ENCODE data around the gene FNBP1L.

Gene FNBP1L

DNA sequence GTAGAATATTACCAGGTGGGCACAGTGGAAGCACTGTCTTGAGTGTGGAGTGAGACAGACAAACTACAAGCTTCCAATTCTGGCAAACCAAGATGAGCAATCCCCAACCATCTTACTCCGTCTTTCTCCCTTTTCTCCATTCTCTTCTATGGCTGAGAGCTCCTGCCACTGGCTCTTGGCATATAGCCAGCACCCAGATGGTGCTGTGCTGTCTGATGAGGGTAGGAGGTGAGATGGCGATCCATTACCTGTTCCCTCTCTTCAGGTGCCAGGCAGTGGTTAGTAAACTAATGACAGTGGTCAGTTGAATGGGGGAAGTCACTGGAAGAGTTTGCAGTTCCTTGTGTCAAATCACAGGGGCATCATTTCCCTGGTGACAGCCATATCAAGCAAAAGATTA is 108.4 kb downstream of the FNBP1L start:
- H3K4me3 ChIP-seq (ENCODE audit: low read depth, low read length), result no peak overlapping the region
- DNase-seq (ENCODE audit: low read depth), result no peak

DNA sequence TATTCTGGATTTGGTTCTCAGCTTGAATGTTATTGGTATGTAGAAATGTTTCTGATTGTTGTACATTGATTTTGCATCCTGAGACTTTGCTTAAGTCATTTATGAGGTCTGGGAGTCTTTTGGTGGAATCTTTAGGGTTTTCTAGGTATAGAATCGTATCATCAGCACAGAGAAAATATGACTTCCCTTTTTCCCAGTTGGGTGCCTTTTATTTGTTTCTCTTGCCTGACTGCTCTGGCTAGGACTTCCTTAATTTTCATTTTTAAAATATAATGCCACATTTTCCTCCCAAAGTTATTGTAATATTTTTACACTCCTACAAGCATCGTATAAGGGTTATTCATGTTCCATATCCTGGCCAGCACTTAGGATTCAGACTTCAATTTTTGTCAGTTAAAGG is 111.1 kb downstream of the FNBP1L start:
- H3K4me3 ChIP-seq (ENCODE audit: low read depth, low read length), result no peak overlapping the region
- DNase-seq (ENCODE audit: low read depth), result no peak

DNA sequence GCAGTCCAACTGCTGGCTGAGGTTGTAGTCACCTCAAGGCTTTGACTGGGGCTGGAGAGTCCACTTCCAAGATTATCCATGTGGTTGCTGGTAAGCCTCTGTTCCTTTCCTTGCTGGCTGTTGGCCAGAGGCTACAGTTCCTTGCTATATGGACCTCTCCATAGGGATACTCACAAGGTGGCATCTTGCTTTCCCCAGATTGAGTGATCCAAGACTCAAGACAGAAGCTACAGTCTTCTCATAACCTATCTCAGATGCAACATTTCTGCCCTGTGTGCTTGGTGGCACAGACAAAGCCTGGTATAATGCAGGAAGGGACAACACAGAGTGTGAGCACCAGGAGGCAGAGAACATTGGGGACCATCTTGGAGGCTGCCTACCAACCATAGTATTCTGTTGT is 111.8 kb downstream of the FNBP1L start:
- no peak overlapping the region for H3K4me3 ChIP-seq (ENCODE audit: low read depth, low read length)
- no peak for DNase-seq (ENCODE audit: low read depth)

- no peak for DNase-seq (ENCODE audit: low read depth)
- no peak overlapping the region for H3K4me3 ChIP-seq (ENCODE audit: low read depth, low read length)
Measured at GRCh38 chr1:93565496-93566206, 117.7 kb downstream of the FNBP1L start.

DNA sequence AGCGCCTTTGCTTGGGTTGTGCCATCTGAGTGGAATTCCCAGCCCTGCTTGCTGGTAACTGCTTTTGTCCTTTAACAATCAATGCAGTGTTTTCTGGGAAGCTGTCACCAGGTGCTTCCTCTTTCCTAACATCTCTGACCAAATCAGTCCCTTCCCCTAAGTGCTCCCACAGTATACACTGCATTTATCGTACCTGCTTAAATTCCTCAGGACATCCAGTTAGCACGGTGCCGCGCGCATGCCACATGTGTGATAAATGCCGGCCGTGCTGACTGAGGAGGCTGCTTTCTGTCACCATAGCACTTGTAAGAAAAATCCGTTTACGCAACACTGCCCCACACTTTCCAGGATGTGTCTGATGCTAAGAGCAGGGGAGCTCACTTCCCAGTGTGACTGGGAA is 118.3 kb downstream of the FNBP1L start:
- no peak overlapping the region for H3K4me3 ChIP-seq (ENCODE audit: low read depth, low read length)
- DNase-seq (ENCODE audit: low read depth), result no peak

DNA sequence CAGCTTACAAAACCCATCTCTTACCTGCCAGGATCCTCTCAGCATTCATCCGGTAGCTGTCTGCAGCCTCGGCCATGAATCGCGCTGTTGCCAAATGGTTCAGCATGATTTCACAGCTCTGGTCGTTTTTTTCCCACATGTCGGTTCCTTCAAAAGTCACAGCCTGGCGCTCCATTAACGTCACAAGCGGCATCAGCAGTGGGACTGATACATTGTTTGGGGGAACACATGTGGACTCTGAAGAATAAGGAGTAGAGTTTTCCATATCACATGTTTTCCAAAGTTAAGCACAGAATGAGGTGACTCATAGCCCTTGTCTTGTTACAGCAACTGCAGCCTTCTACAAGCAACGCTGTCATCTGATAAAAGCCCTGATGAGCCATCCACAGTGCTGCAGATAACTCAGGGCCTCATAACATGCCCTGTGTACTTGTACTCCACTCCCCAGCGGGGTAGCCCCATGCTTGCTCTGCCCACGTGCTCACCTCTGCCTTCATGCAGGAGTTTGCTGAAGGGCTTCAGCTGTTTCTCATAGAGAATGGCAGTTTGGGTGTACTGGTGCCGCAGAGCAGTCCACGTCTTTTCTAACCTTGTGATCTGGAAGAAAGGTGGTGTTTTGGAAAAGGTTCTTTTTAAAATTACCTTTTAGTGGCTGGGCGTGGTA is 119.5 kb downstream of the FNBP1L start:
- DNase-seq (ENCODE audit: low read depth), result peak; percentile 69
- H3K4me3 ChIP-seq (ENCODE audit: low read depth, low read length), result no peak overlapping the region

GRCh38 chr1:93569489-93569888 is 121.6 kb downstream of the FNBP1L start:
- DNase-seq (ENCODE audit: low read depth), result no peak
- H3K4me3 ChIP-seq (ENCODE audit: low read depth, low read length), result no peak overlapping the region

DNA sequence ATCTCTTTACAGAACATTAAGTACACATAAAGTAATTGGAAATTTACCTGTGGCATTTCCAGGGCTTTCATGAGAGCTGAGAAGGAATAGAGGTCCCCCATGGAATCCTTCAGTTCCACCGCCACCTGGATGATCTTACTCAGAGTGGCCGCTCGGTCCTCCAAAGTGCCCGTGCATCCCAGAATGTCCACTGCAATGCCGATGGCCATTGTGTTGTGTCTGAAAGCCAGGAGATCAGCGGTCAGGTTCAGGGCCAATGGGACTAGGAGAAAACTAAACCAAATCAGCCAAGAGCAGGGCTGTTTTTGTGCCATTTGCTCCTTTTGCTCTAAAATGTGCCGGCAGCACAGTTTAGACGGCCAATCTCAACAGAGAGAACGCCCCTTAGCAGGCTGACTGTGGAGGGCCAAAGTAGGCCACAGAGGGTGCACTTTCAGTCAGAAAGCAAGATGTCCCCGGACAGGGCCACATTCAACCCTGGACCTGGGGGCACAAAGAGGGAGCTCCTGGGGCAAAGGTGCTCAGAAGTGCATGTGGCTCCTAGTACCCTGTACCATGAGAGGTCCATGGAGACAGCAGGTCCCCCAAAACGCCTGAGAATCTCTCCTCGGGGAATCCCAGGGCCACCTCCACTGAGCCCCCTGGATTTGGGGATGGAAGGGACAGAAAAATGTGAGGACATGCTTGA is 123.8 kb downstream of the FNBP1L start:
- H3K4me3 ChIP-seq (ENCODE audit: low read depth, low read length), result no peak overlapping the region
- DNase-seq (ENCODE audit: low read depth), result no peak

DNA sequence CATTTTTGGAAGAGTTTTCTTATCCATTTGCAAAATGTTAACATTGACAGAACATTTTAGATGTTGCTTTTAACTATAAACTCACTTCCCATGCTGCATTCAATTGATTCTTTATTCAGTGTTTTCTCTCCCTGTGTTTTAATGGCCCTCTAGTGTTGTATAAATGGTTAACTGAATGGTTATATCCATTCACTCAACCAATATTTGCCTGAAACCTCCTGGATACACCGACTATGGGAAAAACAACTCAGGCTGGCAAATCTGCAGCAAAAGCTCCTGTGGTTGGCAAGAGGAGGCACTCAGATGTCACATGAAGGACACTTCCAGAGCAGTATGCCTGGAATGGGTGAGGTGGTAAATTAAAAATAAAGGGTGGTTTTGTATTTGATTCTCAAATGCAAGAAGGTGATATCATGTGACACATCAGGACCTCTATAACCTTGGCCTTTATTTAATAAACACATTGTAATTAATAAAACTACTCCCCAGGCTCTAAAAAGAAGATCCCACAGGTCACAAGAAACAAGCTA is 126.1 kb downstream of the FNBP1L start:
- H3K4me3 ChIP-seq (ENCODE audit: low read depth, low read length), result no peak overlapping the region
- no peak for DNase-seq (ENCODE audit: low read depth)

DNA sequence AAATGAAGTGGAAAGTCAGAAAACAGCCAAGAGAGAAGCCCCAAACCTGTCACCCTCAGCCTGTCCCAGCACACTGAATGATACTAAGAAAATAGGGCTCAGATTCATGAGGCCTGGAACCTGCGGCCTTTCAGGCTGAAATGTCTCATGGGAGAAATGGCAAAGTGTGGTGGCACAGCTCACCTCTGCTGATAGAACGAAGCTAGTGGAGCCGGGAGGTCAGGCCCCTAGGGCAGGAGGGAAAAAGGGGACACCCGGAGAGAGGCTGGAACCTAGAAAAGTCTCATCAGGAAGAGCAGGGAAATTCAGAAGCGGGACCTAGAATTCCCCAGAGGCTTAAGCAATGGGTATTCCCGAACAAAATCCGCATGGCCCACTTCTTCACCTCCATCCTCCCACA is 126.6 kb downstream of the FNBP1L start:
- no peak for DNase-seq (ENCODE audit: low read depth)
- no peak overlapping the region for H3K4me3 ChIP-seq (ENCODE audit: low read depth, low read length)

DNA sequence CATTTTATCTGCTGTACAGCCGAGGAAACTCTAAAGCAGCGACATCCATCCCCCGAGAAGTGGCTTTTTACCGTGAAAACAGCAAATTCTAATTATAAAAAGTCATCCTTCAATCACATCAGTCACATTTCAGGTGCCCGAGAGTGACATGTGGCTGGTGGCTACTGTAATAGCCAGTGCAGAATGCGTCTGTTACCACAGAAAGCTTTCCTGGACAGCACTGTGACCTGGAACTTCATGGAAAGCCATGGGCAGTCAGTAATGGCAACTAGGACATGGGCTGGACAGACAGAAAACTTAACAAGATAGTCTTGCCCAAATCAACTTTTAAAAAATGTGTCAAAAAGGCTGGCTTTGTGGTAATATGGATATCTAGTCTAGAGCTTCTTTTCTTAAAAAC is 127.1 kb downstream of the FNBP1L start:
- H3K4me3 ChIP-seq (ENCODE audit: low read depth, low read length), result no peak overlapping the region
- no peak for DNase-seq (ENCODE audit: low read depth)

- DNase-seq (ENCODE audit: low read depth), result no peak
- H3K4me3 ChIP-seq (ENCODE audit: low read depth, low read length), result no peak overlapping the region
Measured at GRCh38 chr1:93575621-93576284, 127.8 kb downstream of the FNBP1L start.

- no peak for DNase-seq (ENCODE audit: low read depth)
- no peak overlapping the region for H3K4me3 ChIP-seq (ENCODE audit: low read depth, low read length)
Measured at GRCh38 chr1:93576346-93576745, 128.4 kb downstream of the FNBP1L start.

GRCh38 chr1:93576746-93577145 is 128.8 kb downstream of the FNBP1L start:
- no peak overlapping the region for H3K4me3 ChIP-seq (ENCODE audit: low read depth, low read length)
- DNase-seq (ENCODE audit: low read depth), result no peak

DNA sequence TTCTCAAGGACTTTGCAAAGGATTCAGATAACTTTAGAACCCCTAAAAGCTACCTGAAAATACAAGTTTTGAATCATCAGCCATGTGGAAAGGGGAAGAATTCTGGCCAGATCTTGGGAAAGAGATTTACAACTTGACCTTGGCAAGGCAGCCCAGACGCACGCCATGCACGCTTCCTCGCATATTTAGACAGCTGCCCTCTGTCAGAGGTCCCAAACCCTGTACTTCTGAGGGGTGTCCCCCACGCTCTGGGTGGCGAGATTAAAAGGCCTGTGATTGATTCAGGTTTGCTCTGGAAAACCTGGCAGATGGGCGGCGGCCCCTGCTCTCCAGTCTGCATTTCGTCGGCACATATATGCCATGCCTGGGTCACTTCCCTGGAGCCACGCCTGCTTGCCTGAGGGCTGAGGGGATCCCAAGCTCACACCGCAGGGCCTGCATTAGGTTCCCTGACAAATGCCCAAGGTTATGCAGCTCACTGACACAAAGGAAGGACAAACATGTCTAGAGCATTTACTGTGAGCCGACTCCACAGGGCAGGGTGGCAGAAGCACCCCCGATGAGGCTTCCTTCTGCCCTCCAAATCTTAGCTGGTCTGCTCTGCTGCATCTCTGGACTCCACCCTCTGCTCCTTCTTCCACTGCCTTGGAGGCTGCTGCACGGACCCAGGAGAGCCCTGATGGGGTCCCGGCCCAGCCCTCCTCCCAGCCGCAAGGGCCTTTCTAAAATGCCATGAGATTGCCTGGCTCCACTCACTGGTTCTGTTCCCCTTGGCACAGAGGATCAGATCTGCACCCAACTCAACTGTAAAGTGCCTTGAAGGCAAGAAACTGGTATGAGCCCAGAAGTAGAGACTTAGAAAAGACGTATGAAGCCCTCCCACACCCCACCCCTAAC is 129.9 kb downstream of the FNBP1L start:
- DNase-seq (ENCODE audit: low read depth), result no peak
- H3K4me3 ChIP-seq (ENCODE audit: low read depth, low read length), result no peak overlapping the region

DNA sequence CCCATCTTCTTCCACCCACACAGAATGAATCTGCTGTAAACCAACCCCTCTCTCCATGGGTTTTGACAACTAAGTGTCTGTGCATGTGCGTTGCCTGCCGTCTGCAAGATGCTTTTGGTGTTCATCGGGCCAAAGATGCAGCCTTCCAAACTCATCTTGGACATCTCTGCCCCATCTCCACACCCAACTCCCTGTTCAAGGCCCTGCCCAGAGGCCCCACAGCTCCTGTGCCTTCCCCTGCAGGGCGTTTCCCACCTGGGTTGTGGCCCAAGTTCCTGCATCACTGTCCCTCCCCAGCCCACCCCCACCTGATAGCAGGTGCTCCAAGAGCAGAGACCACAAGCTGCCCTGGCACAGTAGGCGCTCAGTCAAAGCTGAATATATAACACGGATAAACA is 130.5 kb downstream of the FNBP1L start:
- DNase-seq (ENCODE audit: low read depth), result no peak
- H3K4me3 ChIP-seq (ENCODE audit: low read depth, low read length), result no peak overlapping the region

- no peak for DNase-seq (ENCODE audit: low read depth)
- no peak overlapping the region for H3K4me3 ChIP-seq (ENCODE audit: low read depth, low read length)
Measured at GRCh38 chr1:93578911-93579825, 131.2 kb downstream of the FNBP1L start.

GRCh38 chr1:93579891-93580290 is 132.0 kb downstream of the FNBP1L start:
- DNase-seq (ENCODE audit: low read depth), result peak; percentile 85
- no peak overlapping the region for H3K4me3 ChIP-seq (ENCODE audit: low read depth, low read length)

Data from skeletal muscle cell (primary cell).